Inflammatory macrophage treated with lipopolysaccharide for 1 hour (primary cell): ENCODE results near the gene S100A7A.

Experiments
- DNase-seq, 2 donors: peaks; one replicate each; pipeline ENCODE4 v3.0.0-alpha.2; 2020 to 2022

S100A7A gene

DNA sequence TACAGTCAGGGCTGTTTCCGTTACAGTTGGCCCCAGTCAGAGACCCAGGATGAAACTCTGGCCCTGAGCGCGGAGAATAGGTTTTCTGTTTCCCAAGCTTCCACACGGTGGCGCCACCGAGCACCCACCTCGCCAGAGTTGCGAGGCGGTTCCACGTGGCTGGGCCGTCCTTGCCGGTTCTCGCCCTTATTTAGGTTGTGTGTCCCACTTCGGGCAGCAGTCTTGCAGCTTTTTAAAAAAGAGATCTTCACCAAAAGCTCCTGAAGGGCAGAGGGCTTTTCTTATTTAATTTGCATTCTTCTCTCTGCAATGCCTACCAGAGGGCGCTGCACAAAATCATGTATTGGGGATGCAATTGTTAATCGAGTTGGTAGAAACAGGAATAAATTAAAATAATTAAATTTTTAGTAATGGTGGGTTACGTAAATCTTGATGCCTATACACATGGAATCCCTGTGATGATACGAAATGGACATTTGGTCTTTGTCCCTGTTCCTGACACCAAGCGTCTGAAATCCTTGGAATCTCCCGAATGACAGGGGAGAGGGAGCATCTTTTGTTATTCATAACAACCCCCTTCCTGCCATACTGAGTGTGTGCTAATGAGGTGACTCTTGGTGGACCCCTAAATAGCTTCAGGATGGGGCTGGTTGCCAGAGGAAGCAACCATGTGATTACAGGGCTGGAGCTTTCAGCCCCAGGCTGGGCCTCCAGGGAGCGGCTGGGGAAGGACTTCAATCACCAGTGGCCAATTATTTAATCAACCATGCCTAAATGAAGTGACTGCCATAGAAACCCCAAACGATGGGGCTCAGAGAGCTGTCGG is 49.7 kb downstream of the S100A7A start:
- DNase-seq: peak; percentile 27 to 72

DNA sequence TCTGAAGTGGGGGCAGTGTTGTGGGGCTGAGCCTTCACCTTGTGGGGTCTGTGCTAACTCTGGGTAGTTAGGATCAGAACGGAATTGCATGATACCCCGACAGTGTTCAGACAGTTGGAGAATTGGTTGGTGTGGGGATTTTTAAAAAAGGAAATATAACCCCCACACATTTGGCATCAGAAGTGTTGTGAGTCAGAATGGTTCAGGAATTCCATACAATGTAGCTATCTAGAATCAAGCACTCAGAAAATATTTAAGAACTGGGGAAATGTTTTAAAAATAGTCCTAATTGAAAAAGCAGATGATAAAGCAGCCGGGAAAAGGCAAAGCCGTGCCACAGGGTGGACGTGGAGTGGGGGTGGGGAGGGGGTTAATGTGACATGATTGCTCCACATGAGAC is 50.6 kb downstream of the S100A7A start:
- DNase-seq: no peak

DNA sequence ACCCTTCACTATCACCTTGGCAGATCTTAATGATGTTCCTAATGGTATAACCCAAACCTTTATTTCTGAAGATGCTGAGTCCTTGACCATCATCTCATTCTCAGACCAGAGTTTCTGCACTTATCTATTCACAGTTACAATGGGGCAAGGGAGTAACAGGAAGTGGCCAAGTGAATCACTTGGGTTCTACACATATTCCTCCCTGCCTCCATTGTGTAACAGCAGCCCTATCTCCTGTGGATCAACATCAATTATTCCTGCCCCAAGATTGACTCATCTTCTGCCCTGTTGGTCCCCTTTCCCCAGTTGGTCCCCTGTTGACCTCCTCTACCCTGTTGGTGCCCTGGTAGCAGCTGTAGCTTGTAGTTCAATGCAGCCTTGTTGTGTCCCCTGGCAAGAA is 54.4 kb downstream of the S100A7A start:
- DNase-seq: no peak
